VCaP (cell line): ENCODE results near the gene NUDT21.

ENCODE experiments used
- H3K27ac ChIP-seq: fragments of 450-650 bp; 2 replicates; pipeline ENCODE4 v1.5.1; 2017
- CTCF ChIP-seq: fragments of 450-650 bp; conservative IDR thresholded peaks from 2 replicates; pipeline ENCODE4 v1.5.1; 2017; ENCODE audit warnings: mild to moderate bottlenecking, moderate library complexity

Gene NUDT21

GRCh38 chr16:56413381-56413780 lies 37.8 kb downstream of the NUDT21 start:
- no peak overlapping the region for H3K27ac ChIP-seq
- no peak for TF ChIP-seq CTCF

DNA sequence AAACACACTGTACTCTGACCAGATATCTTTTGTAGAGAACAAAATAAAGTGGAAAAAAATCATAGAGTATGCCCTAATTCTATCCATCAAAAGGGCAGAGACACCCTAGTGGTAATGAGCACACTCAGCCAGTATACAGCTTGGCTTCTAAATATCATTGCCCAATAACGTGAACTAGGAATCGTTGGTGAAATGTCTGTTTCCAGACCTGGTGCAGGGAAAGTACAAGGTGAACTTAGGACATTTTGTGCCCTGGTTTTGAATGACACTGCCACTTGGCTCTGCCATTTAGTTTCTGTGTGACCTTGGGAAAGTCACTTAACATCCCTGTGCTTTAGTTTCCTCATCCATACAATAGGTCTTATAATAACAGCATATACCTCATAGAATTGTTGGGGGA lies 39.5 kb downstream of the NUDT21 start:
- TF ChIP-seq CTCF: no peak
- no peak overlapping the region for H3K27ac ChIP-seq

GRCh38 chr16:56411123-56411522 lies 40.0 kb downstream of the NUDT21 start:
- H3K27ac ChIP-seq: no peak overlapping the region

DNA sequence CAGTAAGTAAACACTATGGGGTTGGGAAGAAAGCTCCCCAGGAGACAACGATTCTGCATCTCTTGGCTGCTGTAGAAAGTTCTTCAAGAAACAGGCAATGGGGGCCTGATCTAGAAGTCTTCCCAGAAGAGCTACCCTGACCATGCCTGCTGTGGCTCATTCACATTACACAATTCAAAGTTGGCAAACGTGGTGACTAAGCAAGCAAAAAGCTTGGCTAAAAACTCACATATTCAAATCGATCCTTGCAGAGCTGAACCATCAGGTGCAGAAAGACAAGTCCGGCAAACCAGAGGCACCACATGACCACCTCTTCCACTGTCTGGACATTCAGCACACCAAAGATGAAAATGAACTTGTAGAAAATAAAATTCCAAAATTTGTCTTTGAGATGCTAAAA lies 41.9 kb downstream of the NUDT21 start:
- H3K27ac ChIP-seq: no peak overlapping the region
- no peak for TF ChIP-seq CTCF

More at GRCh38 chr16:56411123-56411522, 40.0 kb downstream of the NUDT21 start:
- no peak for TF ChIP-seq CTCF

GRCh38 chr16:56408379-56409098 lies 42.6 kb downstream of the NUDT21 start:
- no peak overlapping the region for H3K27ac ChIP-seq
- no peak for TF ChIP-seq CTCF

DNA sequence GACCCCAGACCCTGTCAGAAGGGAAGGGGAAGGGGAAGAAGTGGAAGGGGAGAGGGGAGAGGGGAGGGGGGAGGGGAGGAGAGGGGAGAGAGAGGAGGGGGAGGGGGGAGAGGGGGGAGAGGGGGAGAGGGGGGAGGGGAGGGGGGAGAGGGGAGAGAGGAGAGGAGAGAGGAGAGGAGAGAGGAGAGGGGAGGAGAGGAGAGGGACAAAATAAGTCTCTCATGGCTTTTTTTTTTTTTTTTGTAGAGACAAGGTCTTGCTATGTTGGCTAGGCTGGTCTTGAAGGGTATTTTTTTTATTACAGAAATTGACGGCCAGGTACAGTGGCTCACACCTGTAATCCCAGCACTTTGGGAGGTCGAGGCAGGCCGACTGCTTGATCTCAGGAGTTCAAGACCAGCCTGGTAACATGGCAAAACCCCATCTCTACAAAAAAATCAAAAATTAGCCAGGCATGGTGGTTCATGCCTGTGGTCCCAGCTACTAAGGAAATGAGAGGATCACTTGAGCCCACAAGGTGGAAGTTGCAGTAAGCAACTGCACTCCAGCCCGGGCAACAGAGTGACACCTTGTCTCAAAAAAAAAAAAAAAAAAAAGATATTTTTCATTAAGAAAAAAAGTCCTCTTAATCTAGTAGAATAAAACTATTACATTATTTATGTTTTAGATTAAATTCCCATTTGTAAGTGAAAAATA lies 45.0 kb downstream of the NUDT21 start:
- TF ChIP-seq CTCF: no peak
- no peak overlapping the region for H3K27ac ChIP-seq

DNA sequence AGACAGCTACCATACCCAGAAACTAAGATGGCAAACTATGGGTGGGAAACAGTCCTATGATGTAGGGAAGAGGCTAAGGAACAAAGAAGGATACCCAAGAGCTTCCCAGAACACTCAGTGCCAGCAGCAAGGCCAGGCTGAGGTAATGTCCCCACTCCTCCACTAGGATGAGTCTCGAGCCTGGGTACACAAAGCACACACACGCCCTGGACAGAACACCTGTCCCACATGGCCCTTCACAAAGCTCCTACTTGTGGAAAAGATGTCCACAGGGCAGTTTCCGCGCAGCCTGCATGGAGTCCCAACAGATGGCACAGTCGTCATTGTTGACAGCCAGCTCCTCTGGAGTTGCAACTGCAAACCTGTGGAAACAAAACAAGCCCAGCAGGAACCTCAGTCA lies 49.6 kb downstream of the NUDT21 start:
- TF ChIP-seq CTCF: 0 out of 2 replicates have a peak, but pooled peaks have one; percentile 11
- no peak overlapping the region for H3K27ac ChIP-seq
